Astrocyte (in vitro differentiated cells and primary cell): ENCODE measurements around the gene KIF26B. TPM values are rescaled to one million over a fixed set of nuclear protein-coding genes. Genes with fewer than 3 reads are reported as not detected.

Experiments
- DNase-seq: peaks from one replicate; pipeline ENCODE4 v3.0.0-alpha.2; 2010; ENCODE audit warnings: low read depth
- FAIRE-seq: peaks from 2 replicates; lab custom pipeline; 2011; peaks lifted over from hg19 to GRCh38; lab: Jason Lieb, UNC
- H2AFZ ChIP-seq: 2 replicates; pipeline ENCODE4 v1.6.0; 2012; ENCODE audit warnings: low read depth, low read length, inconsistent platforms
- H3K27ac ChIP-seq: 2 replicates; pipeline ENCODE4 v1.5.1; 2011; ENCODE audit warnings: low read depth, low read length, inconsistent platforms
- H3K27me3 ChIP-seq: 2 replicates; pipeline ENCODE4 v1.6.0; 2011; ENCODE audit warnings: low read length, inconsistent platforms; ENCODE audit not compliant: insufficient read depth
- H3K36me3 ChIP-seq: 2 replicates; pipeline ENCODE4 v1.5.1; 2011; ENCODE audit warnings: low read length, inconsistent platforms; ENCODE audit not compliant: insufficient read depth
- H3K4me1 ChIP-seq: 2 replicates; pipeline ENCODE4 v1.5.1; 2011; ENCODE audit warnings: low read length, inconsistent platforms; ENCODE audit not compliant: insufficient read depth
- H3K4me2 ChIP-seq: 2 replicates; pipeline ENCODE4 v1.6.0; 2012; ENCODE audit warnings: low read length, inconsistent platforms
- H3K4me3 ChIP-seq: 2 replicates; pipeline ENCODE4 v1.5.1; 2011; ENCODE audit warnings: low read depth, mild to moderate bottlenecking, low read length, inconsistent platforms; ENCODE audit not compliant: insufficient read depth
- H3K79me2 ChIP-seq: 2 replicates; pipeline ENCODE4 v1.6.0; 2012; ENCODE audit warnings: mild to moderate bottlenecking, low read length, inconsistent platforms; ENCODE audit not compliant: insufficient read depth
- H3K9ac ChIP-seq: 2 replicates; pipeline ENCODE4 v1.6.0; 2012; ENCODE audit warnings: mild to moderate bottlenecking, low read length, inconsistent platforms
- H3K9me3 ChIP-seq: 2 replicates; pipeline ENCODE4 v1.5.1; 2012; ENCODE audit warnings: low read depth, mild to moderate bottlenecking, low read length, inconsistent platforms; ENCODE audit not compliant: insufficient read depth
- H4K20me1 ChIP-seq: 2 replicates; pipeline ENCODE4 v1.6.0; 2012; ENCODE audit warnings: low read length, inconsistent platforms; ENCODE audit not compliant: insufficient read depth
- H3K27ac Mint-ChIP-seq: one replicate; pipeline ENCODE4 v1.8.0; 2021; ENCODE audit warnings: mild to moderate bottlenecking, mixed read lengths; ENCODE audit not compliant: unreplicated experiment
- H3K27me3 Mint-ChIP-seq: one replicate; pipeline ENCODE4 v1.8.0; 2021; ENCODE audit warnings: low read depth, mixed read lengths; ENCODE audit not compliant: unreplicated experiment
- H3K36me3 Mint-ChIP-seq: one replicate; pipeline ENCODE4 v1.8.0; 2021; ENCODE audit warnings: low read depth, mixed read lengths; ENCODE audit not compliant: unreplicated experiment
- H3K4me1 Mint-ChIP-seq: one replicate; pipeline ENCODE4 v1.8.0; 2021; ENCODE audit warnings: low read depth, mixed read lengths; ENCODE audit not compliant: unreplicated experiment
- H3K4me3 Mint-ChIP-seq: one replicate; pipeline ENCODE4 v1.8.0; 2021; ENCODE audit warnings: mild to moderate bottlenecking, moderate library complexity, mixed read lengths; ENCODE audit not compliant: unreplicated experiment
- H3K9me3 Mint-ChIP-seq: one replicate; pipeline ENCODE4 v1.8.0; 2021; ENCODE audit warnings: mild to moderate bottlenecking, mixed read lengths; ENCODE audit not compliant: unreplicated experiment
- EZH2 ChIP-seq: IDR thresholded peaks from 2 replicates; pipeline ENCODE4 v1.6.1; 2012; ENCODE audit warnings: mild to moderate bottlenecking, low read length, inconsistent platforms; ENCODE audit not compliant: insufficient read depth
- total RNA-seq: library from RNA; stranded (reverse); gene quantifications from 2 replicates; pipeline ENCODE4 v1.2.1, GENCODE V29; 2021
- TF ChIP-seq, protein P1 (sequence below): IDR thresholded peaks from 2 replicates; pipeline ENCODE4 v1.5.1; 2011; ENCODE audit warnings: low read depth, mild to moderate bottlenecking, inconsistent platforms, low read length, moderate library complexity; ENCODE audit not compliant: insufficient read depth

The KIF26B gene
- total RNA-seq, 1 donor from 2014 or later, result 6.8 TPM

DNA sequence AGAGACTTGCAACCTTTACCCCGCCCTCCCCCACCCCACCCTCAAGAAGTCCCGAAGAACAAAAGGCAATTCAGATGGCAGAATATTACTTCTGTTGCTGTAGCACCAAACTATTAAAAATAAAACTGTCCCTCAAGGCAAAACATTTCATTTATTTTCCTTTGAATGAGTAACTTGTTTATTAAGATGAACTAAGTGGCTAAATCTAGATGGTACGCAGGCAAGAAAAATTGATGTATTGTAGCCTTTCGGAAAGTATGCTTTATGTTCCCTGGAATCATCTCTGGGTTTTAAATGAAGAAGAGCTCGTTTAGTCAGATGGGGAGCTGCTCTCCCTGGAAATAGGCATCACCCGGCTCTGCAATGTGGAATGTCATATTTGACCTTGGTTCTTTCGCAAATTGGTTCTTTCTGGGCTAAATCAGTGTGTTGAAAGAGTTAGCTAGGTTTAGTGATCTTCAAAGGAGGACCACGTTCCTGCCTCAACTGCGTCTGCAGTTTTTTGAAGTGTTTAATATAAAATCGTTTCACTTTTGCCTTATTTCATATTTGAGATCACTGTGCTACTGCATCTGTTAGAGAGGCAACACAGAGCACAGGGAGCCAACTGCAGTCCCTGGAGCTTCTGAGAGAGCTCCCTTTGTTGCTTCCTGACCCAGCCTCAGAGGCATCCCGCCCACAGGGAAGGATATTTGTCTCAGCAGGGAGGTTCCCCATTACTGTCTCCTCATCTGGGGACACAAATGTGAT is 61.8 kb downstream of the KIF26B start:
- Mint-ChIP-seq H3K36me3 (peaks cover 9% of the 10 kb centered on the region), H3K4me1 (peaks cover 26% of the 10 kb centered on the region), H3K27me3 (peaks cover 3% of the 10 kb centered on the region), H3K4me3 (no peak overlapping the region), H3K27ac (peak overlapping the region; percentile 15), H3K9me3 (peaks cover 6% of the 10 kb centered on the region)
- Histone ChIP-seq H3K27me3 (no peaks in the 10 kb centered on the region), H3K27ac (no peak overlapping the region), H3K4me1 (no peaks in the 10 kb centered on the region), H3K4me2 (no peak overlapping the region), H4K20me1 (peaks cover 29% of the 10 kb centered on the region), H3K9ac (no peak overlapping the region), H3K9me3 (no peaks in the 10 kb centered on the region), H3K4me3 (no peak overlapping the region), H2AFZ (no peak overlapping the region), H3K36me3 (no peaks in the 10 kb centered on the region), H3K79me2 (no peaks in the 10 kb centered on the region)
- FAIRE-seq (no peak), DNase-seq (no peak)
- no peak for TF ChIP-seq EZH2
- TF ChIP-seq, protein P1, sequence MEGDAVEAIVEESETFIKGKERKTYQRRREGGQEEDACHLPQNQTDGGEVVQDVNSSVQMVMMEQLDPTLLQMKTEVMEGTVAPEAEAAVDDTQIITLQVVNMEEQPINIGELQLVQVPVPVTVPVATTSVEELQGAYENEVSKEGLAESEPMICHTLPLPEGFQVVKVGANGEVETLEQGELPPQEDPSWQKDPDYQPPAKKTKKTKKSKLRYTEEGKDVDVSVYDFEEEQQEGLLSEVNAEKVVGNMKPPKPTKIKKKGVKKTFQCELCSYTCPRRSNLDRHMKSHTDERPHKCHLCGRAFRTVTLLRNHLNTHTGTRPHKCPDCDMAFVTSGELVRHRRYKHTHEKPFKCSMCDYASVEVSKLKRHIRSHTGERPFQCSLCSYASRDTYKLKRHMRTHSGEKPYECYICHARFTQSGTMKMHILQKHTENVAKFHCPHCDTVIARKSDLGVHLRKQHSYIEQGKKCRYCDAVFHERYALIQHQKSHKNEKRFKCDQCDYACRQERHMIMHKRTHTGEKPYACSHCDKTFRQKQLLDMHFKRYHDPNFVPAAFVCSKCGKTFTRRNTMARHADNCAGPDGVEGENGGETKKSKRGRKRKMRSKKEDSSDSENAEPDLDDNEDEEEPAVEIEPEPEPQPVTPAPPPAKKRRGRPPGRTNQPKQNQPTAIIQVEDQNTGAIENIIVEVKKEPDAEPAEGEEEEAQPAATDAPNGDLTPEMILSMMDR, result no peak

DNA sequence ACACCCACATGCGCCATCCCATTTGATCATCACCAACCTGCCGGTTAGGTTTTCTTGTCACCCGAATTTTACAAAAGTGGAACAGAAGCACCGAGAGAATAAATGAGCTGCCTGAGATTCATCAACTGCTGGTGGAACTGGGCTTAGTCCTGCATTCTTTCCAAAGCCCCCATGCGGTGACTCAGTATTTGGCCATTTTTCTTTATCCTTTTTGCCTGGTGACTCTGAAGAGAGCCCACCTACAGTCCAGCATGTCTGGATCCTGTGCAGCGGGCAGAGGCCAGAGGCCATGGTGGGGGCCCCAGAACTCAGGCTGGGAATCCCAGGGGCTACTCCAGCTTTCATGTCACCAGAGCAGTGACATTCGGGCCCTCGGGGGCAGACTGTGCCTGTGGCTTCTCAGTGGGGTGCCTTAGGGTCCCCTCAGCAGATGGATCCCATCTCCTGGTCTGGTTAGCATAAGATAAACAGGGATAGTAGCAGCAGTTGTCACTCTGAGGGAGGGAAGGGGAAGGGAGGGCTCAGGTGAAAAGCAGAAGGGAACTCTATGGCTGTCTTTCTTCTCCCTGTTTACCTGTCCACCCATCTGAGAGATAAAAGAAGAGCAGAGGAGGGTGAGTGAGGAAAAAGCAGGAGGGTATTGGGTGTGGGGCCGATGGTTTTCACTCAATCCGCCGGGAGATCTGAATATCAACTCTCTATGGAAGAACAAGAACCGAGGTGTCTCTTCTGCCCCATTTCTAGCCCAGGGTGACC is 63.2 kb downstream of the KIF26B start:
- H3K4me3 Mint-ChIP-seq, result no peak overlapping the region
- DNase-seq (no peak), FAIRE-seq (no peak)
- peaks cover 3% of the 10 kb centered on the region for H3K9me3 Mint-ChIP-seq
- Histone ChIP-seq H3K27ac (no peak overlapping the region), H3K4me3 (no peak overlapping the region), H2AFZ (no peak overlapping the region), H3K79me2 (no peaks in the 10 kb centered on the region), H3K4me2 (no peak overlapping the region), H3K9me3 (no peaks in the 10 kb centered on the region), H3K4me1 (no peaks in the 10 kb centered on the region), H3K36me3 (no peaks in the 10 kb centered on the region), H3K27me3 (no peaks in the 10 kb centered on the region), H3K9ac (no peak overlapping the region), H4K20me1 (peaks cover 29% of the 10 kb centered on the region)
- peaks cover 9% of the 10 kb centered on the region for H3K36me3 Mint-ChIP-seq
- TF ChIP-seq EZH2, result no peak
- TF ChIP-seq, protein P1, result no peak
- H3K27ac Mint-ChIP-seq, result no peak overlapping the region
- H3K4me1 Mint-ChIP-seq, result peaks cover 26% of the 10 kb centered on the region
- H3K27me3 Mint-ChIP-seq, result peaks cover 3% of the 10 kb centered on the region
